H1 (cell line): Measurements from ENCODE around the gene SF3A2. TPM values are rescaled to one million over a fixed set of nuclear protein-coding genes. Genes with fewer than 3 reads are reported as not detected.

ENCODE experiments used
- ASH2L ChIP-seq: fragments of 200-600, 300-600 bp; sonication (generic); IDR thresholded peaks from one replicate; pipeline ENCODE4 v1.7.1; 2017; ENCODE audit warnings: low read length
- CREB1 ChIP-seq: IDR thresholded peaks from 2 replicates; pipeline ENCODE4 v1.6.1; 2012; ENCODE audit warnings: inconsistent platforms
- CTCF ChIP-seq, 3 experiments: IDR thresholded peaks; 1 replicate in 2 of 3; 2 replicates in 1 of 3; pipeline versions ENCODE4 v1.5.1 to v1.6.1; 2011; ENCODE audit warnings: low read length in 3 of 3, mild to moderate bottlenecking in 3 of 3, inconsistent platforms in 2 of 3, low read depth in 1 of 3, moderate library complexity in 1 of 3; ENCODE audit not compliant: insufficient read depth in 1 of 3; ENCODE audit errors: control extremely low read depth in 1 of 3
- JUN ChIP-seq: IDR thresholded peaks from 2 replicates; pipeline ENCODE4 v1.6.1; 2011; ENCODE audit warnings: low read depth, mild to moderate bottlenecking, improper control_type of control experiment, low read length
- SIN3A ChIP-seq, 2 experiments: IDR thresholded peaks in 1 of 2; conservative IDR thresholded peaks in 1 of 2; 2 replicates each; pipeline ENCODE4 v1.6.1; 2011 to 2012; ENCODE audit warnings: low read length in 2 of 2, improper control_type of control experiment in 1 of 2, low read depth in 1 of 2, mild to moderate bottlenecking in 1 of 2
- SIRT6 ChIP-seq: IDR thresholded peaks from one replicate; pipeline ENCODE4 v1.7.1; 2012; ENCODE audit warnings: low read length, inconsistent platforms
- polyA plus RNA-seq, 7 experiments: library from polyadenylated mRNA; depleted of rRNA in 3 of 7; stranded (reverse) in 5 of 7; unstranded in 2 of 7; fragments of >200 nt in 5 of 7; fragments of 200-250 nt in 2 of 7; gene quantifications; 1 replicate in 5 of 7; 2 replicates in 1 of 7; 4 replicates in 1 of 7; pipeline versions ENCODE4 v1.2.1 to v1.2.3, GENCODE V29; 2011 to 2013; ENCODE audit warnings: missing spikeins in 2 of 7, mixed read lengths in 2 of 7
- total RNA-seq: library from RNA; stranded (reverse); fragmentation: NEBNext Ultra II Directional; extraction: Animal tissue kit (Norgen Biotek cat#: 25700); gene quantifications from 2 replicates; pipeline ENCODE4 v1.2.1, GENCODE V29; 2021

The SF3A2 gene
- total and polyA plus RNA-seq, 2 of the 8 experiments (the other 6 are each of a cell fraction or from before 2014, with no cell fraction given): 15.3 to 146 TPM

GRCh38 chr19:2243274-2244124, 6.9 kb downstream of the SF3A2 start (continued):
- TF ChIP-seq CTCF (IDR thresholded peaks at IDR 0.05; ENCODE audit: control extremely low read depth in 1 of 3, insufficient read depth in 1 of 3, low read depth in 1 of 3, low read length in 3 of 3) (no peak), JUN (no peak), CREB1 (no peak), SIRT6 (no peak), ASH2L (no peak), SIN3A (conservative IDR thresholded peaks at IDR 0.05 in 1 of 2, IDR thresholded peaks at IDR 0.05 in 1 of 2; ENCODE audit: low read depth in 1 of 2, low read length in 2 of 2) (no peak)
